IPS-18a (cell line): ENCODE data around the gene ARAP1.

Experiments
- H3K27ac ChIP-seq: one replicate; pipeline ENCODE4 v1.5.1; 2013; ENCODE audit warnings: low read length
- H3K27me3 ChIP-seq: one replicate; pipeline ENCODE4 v1.6.1; 2013; ENCODE audit warnings: mild to moderate bottlenecking, low read length; ENCODE audit not compliant: control insufficient read depth, insufficient read depth
- H3K36me3 ChIP-seq: one replicate; pipeline ENCODE4 v1.6.1; 2013; ENCODE audit warnings: low read depth, low read length; ENCODE audit not compliant: control insufficient read depth
- H3K4me1 ChIP-seq: one replicate; pipeline ENCODE4 v1.6.1; 2013; ENCODE audit warnings: low read depth, low read length; ENCODE audit not compliant: control insufficient read depth
- H3K4me3 ChIP-seq: one replicate; pipeline ENCODE4 v1.5.1; 2013; ENCODE audit warnings: low read length
- H3K9ac ChIP-seq: one replicate; pipeline ENCODE4 v1.6.1; 2013; ENCODE audit warnings: mild to moderate bottlenecking, low read length, moderate library complexity
- H3K9me3 ChIP-seq: one replicate; pipeline ENCODE4 v1.6.1; 2013; ENCODE audit warnings: low read depth, low read length; ENCODE audit not compliant: control insufficient read depth

The ARAP1 gene

DNA sequence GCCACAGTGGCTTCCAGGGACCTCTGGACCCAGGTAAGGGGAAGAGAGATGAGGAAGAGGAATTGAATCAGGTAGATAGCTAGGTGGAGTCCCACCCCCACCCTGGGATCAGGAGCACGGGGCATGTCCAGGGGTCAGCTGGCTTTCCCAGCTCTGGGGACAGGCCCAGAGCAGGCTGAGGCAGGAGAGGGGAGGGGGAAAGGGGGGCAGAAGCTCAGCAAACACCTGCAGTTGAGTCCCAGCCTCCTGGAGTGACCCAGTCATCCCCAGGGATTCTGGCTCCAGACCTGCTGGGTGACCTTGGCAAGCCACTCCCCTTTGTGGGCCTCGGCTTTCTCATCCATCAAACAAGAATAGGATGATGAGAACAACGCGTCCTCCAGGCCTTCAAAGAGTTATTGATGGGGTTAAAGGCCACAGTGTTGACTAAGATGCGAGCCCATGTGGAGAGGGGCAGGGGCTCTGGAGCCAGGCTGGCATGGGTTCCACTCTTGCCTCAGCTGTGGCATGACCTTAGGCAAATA, 25.6 kb upstream of the ARAP1 start:
- Histone ChIP-seq H3K9me3 (no peaks in the 10 kb centered on the region), H3K4me1 (peaks cover 6% of the 10 kb centered on the region), H3K27ac (no peak overlapping the region), H3K36me3 (no peaks in the 10 kb centered on the region), H3K9ac (no peak overlapping the region), H3K27me3 (peaks cover 20% of the 10 kb centered on the region), H3K4me3 (no peak overlapping the region)

DNA sequence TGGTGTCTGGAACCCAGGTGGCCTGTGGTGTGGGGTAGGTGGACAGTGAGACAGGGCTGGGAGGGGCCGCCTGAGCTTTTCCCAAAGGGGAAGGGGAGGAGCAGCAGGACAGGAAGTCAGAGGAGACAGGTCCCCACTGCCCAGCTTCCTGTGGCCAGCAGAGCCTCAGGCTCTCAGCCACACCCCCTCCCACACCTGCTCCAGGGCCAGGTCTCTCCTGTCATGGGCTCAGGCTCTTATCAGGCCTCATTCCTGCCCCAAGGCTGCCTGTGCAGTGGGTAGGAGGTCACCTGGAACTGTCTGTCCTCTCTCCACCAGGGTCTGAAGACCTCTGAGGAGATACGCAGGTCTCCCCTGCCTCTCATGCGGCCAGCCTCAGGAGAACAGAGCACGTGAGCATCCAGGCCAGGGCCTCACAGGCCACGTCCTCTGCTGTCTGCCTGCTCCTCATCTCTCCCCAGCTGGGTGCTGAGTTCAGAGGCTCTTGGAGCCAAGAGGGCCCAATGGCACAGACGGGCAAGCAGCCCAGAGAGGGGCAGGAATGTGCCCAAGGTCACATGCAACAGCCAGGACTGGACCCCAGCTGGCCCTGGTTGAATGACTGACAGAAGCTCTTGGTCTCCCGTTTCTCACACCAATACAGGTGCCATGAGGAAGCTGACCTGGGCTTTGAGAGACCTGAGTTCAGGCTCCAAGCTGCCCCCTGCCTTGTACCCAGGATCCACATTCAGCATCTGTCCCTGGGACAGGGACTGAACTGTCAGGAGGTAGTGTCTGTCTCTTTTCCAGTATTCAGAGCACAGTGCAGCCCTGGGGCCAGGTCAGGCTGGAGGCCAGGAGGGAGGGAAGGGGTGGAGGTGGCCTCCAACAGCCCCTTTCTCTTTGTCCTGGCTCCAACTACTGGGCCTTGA, 24.9 kb upstream of the ARAP1 start:
- Histone ChIP-seq H3K4me3 (no peak overlapping the region), H3K36me3 (no peaks in the 10 kb centered on the region), H3K4me1 (peaks cover 2% of the 10 kb centered on the region), H3K27me3 (peaks cover 16% of the 10 kb centered on the region), H3K9ac (no peak overlapping the region), H3K9me3 (no peaks in the 10 kb centered on the region), H3K27ac (no peak overlapping the region)

DNA sequence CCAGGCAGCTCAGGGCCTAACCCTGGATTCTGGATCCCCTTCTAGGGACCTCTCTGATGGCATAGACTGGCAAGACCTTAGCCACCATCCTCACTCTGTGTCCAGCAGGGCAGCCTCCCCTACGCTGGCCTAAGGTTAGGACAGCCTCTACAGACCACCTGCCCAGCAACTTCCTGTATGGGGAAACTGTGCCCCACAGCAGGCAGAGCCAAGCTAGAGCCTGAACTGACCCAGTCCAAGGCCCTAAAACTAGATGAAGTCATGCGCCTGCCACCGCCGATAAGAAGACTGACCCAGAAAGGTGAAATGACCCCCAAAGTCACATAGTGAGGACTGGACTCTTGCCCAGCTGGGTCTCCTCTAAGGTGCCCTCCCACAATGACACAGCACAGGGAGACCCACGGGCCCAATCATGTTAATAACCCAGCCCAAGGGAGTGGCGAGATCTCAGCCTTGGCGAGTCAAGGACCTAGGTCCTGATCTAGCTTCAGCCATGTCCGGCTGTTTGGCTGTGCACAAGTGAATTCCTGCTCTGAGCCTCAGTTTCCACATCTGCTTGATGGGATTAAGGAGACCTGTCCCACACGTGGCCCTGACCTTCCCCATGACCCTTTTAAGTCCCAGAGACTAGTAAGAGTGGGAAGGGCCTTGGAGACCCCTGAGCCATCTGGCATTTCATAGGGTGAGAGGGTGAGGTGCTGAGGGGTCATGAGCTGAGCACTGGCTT, 24.1 kb upstream of the ARAP1 start:
- Histone ChIP-seq H3K4me3 (no peak overlapping the region), H3K27me3 (peaks cover 14% of the 10 kb centered on the region), H3K9ac (no peak overlapping the region), H3K4me1 (no peaks in the 10 kb centered on the region), H3K27ac (no peak overlapping the region), H3K9me3 (no peaks in the 10 kb centered on the region), H3K36me3 (no peaks in the 10 kb centered on the region)

DNA sequence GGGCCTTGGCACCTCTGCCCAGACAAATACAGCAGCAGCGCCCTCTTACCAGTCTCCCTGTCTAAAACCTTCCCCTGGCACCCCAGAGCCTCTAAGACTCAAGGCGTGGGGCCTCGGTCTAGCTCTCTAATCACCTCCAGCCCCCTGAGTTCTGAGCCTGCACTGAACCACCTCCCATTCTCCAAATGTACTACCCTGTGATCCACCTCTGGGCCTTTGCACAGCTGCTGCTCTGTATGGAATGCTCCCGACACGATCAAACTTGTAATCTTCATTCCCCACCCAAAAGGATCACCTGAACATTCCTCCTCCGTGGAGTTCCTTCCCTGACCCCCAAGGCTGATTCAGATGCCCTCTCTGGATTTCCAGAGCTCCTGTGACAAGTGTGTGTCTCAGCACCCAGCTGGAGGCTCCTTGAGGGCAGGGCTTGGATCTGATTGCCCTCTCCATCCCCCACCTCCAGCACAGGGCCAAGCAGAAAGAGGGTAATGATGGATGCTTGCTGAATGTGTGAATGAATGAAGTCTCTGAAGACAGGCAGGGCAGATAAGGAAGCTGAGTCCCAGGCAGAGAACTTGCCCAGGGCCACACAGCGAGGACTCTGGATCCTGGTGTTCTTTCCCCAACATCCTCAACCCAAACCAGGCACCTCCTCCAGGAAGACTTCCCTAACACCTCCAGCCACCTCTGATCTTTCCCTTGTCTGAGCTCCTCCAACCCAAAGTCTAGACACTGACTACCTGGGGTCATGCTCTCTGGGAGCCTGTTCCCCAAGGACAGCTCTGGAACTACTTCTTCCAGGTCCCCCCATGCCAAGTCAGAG, 23.3 kb upstream of the ARAP1 start:
- no peaks in the 10 kb centered on the region for H3K9me3 ChIP-seq
- no peak overlapping the region for H3K4me3 ChIP-seq
- H3K27me3 ChIP-seq, result peaks cover 7% of the 10 kb centered on the region
- H3K4me1 ChIP-seq, result no peaks in the 10 kb centered on the region
- no peak overlapping the region for H3K9ac ChIP-seq
- H3K36me3 ChIP-seq, result no peaks in the 10 kb centered on the region
- no peak overlapping the region for H3K27ac ChIP-seq

DNA sequence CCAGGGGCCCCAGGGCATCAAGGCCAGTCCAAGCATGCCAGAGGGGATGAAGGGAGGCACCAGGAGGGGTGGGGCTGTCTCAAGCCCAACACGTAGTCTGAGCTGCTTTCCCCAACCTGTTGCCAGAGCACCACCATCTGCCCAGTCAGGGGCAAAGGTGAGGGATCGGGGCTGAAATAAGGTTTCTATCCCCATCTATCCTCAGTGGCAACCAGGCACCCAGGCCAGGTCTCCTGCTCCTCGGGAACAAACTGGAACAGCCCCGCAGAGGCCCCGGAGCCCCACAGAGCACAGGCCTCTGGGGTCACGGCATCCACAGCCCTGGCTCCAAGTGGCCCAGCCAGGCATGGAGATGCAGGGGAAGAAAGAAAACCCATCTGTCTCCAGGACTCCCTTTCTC, 22.3 kb upstream of the ARAP1 start:
- H3K4me1 ChIP-seq, result no peaks in the 10 kb centered on the region
- H3K4me3 ChIP-seq, result no peak overlapping the region
- no peak overlapping the region for H3K9ac ChIP-seq
- H3K36me3 ChIP-seq, result no peaks in the 10 kb centered on the region
- H3K27me3 ChIP-seq, result no peaks in the 10 kb centered on the region
- H3K9me3 ChIP-seq, result no peaks in the 10 kb centered on the region
- no peak overlapping the region for H3K27ac ChIP-seq

DNA sequence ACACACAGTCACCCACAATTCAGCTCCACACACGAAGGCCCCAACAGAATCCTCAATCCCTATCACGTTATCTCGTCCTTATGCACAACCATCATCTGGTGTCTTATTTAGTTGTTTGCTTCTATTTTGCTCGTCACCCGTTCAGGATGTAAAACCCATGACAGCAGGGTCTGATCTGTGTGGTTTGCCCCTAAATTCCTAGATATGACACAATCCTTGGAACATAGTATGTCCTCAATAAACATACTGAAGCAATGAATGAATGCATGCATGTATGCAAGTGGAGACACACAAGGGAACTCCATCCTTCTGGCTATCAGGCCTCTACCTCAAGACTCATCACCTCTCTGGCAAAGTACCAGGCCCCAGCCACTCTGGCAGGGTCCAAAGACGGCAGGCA, 21.5 kb upstream of the ARAP1 start:
- peaks cover 4% of the 10 kb centered on the region for H3K4me1 ChIP-seq
- no peak overlapping the region for H3K9ac ChIP-seq
- no peaks in the 10 kb centered on the region for H3K9me3 ChIP-seq
- H3K36me3 ChIP-seq, result no peaks in the 10 kb centered on the region
- H3K27ac ChIP-seq, result no peak overlapping the region
- H3K27me3 ChIP-seq, result no peaks in the 10 kb centered on the region
- no peak overlapping the region for H3K4me3 ChIP-seq

DNA sequence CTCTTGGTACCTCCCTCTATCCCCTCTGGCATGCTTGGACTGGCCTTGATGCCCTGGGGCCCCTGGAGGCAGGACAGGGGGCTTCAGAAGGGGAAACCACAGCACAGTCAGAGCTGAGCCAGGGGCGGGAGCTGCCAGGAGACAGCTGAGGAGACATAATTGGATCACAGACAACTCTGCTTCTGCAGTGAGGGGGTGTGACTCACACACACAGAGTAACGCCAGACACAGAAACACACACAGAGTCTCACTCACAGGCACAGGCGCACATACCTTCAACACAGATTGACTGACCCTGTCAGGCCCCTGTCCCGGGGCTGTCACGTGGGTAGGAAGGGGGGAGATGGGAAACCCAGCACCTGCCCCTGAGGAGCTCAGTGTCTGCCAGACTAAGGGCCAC, 21.1 kb upstream of the ARAP1 start:
- Histone ChIP-seq H3K36me3 (no peaks in the 10 kb centered on the region), H3K9me3 (no peaks in the 10 kb centered on the region), H3K27ac (no peak overlapping the region), H3K4me3 (no peak overlapping the region), H3K9ac (no peak overlapping the region), H3K27me3 (no peaks in the 10 kb centered on the region), H3K4me1 (peaks cover 8% of the 10 kb centered on the region)

DNA sequence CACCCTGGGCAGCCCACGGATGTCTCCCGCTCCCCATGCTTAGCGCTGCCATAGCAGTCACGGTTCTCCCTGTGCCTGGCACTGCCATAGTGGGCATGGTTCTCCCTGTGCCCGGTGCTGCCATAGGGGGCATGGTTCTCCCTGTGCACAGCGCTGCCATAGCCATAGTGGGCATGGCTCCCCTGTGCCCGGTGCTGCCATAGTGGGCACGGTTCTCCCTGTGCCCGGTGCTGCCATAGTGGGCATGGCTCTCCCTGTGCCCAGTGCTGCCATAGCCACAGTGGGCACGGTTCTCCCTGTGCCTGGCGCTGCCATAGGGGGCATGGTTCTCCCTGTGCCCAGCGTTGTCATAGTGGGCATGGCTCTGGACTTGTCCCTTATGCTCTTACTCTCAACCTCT, 19.9 kb upstream of the ARAP1 start:
- Histone ChIP-seq H3K27ac (no peak overlapping the region), H3K9me3 (no peaks in the 10 kb centered on the region), H3K9ac (no peak overlapping the region), H3K36me3 (no peaks in the 10 kb centered on the region), H3K27me3 (no peaks in the 10 kb centered on the region), H3K4me3 (no peak overlapping the region), H3K4me1 (peaks cover 9% of the 10 kb centered on the region)

DNA sequence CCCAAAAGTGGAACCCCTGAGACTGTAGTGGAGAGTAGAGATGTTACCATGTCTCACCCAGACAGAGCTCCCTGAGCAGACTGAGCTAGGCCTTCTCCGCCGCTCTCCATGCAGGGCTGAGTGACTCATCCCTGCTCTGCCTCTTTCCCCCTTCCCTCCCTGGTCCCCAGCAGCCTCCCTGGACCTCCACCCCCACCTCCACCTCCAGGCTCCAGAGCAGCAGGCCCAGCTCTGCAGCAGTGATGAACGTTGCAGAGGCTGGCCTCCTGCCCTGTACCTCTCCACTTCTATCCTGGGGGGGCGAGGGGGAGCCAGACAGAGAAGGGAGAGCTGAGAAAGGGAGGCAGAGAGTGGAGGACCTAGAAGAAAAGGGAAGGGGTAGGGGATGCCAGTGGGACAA, 19.3 kb upstream of the ARAP1 start:
- no peak overlapping the region for H3K27ac ChIP-seq
- H3K4me1 ChIP-seq, result peaks cover 9% of the 10 kb centered on the region
- no peaks in the 10 kb centered on the region for H3K9me3 ChIP-seq
- no peaks in the 10 kb centered on the region for H3K27me3 ChIP-seq
- no peak overlapping the region for H3K9ac ChIP-seq
- H3K4me3 ChIP-seq, result no peak overlapping the region
- H3K36me3 ChIP-seq, result no peaks in the 10 kb centered on the region

DNA sequence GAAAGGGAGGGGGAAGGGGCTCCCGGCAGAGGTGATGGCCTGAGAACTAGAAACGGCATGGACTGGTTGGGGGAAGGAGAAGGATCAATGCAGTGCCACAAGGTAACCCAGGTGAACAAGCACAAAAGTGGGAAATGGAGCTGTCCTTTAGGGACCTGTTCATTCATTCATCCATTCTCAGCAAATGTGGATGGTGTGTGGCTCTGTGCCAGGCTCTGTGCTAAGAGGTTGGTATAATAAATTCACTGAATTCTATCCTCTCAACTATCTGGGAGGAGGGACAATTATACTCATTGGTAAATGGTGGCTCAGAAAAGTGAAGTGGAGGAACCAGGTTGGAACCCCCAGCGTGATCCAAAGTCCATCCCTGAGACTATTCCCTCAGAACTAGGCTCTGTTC, 18.6 kb upstream of the ARAP1 start:
- Histone ChIP-seq H3K27me3 (no peaks in the 10 kb centered on the region), H3K9ac (no peak overlapping the region), H3K4me3 (no peak overlapping the region), H3K4me1 (peaks cover 9% of the 10 kb centered on the region), H3K27ac (no peak overlapping the region), H3K36me3 (no peaks in the 10 kb centered on the region), H3K9me3 (no peaks in the 10 kb centered on the region)

DNA sequence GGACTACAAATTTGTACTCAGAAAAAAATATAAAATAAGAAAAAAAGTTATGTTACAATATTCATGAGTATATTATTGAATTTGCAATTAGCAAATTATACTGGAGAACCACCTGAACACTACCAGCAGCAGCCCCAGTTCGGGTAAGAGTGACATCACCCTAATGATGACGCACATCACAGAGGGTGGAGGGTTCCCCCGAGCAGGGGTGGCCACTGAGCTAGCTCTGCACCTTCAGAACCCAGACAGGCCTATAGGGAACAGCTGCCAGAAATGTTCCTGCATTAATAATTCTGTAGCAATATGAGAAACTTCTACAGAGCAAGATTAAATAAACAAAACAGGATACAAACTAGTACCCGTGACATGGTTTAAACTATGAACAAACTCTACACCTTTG, 17.5 kb upstream of the ARAP1 start:
- no peak overlapping the region for H3K9ac ChIP-seq
- no peaks in the 10 kb centered on the region for H3K9me3 ChIP-seq
- peaks cover 9% of the 10 kb centered on the region for H3K4me1 ChIP-seq
- no peak overlapping the region for H3K4me3 ChIP-seq
- no peak overlapping the region for H3K27ac ChIP-seq
- H3K27me3 ChIP-seq, result no peaks in the 10 kb centered on the region
- no peaks in the 10 kb centered on the region for H3K36me3 ChIP-seq
